Stimulated activated CD8-positive, alpha-beta memory T cell treated with anti-CD3 and anti-CD28 coated beads, Interleukin-2, amount 100 ng/mL, for 48 hours (primary cell): ENCODE measurements around the gene CCHCR1.
"Not testable (repeated sequence)": the region's sequence is repeated elsewhere in the genome, so short reads cannot be mapped to it uniquely, and the experiment has no call there.

Experiments used
- DNase-seq, 2 donors: peaks; one replicate each; pipeline ENCODE4 v3.0.0-alpha.2; 2020; ENCODE audit warnings: low read depth in 2 of 2

Gene CCHCR1

GRCh38 chr6:31157513-31158139, at the start of gene CCHCR1:
Gene CCHCR1 (minus strand): TSS chr6:31157802. CDS start chr6:31157600, 202 bp downstream.
- DNase-seq, result no peak

- DNase-seq, result no peak
Observed at GRCh38 chr6:31205638-31206037, 48.0 kb upstream of the CCHCR1 start.

DNA sequence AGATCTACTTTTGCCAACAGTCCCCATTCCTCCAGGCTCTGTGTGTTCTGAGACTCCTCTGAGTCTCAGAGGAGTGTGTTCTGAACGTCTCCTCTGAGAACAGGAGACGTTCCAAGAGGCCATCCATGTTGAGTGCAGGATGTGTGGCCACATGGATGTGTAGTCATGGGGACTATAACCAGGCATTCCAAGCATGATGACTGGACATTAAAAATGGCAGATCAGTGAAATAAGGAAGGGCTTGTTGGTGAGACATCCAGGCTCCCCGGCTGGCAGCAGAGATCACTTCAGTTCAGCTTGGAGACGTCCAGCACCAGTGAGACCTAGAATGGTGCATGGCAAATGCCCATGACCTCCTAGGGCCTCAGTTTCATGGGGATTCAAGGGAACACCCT, 47.1 kb upstream of the CCHCR1 start:
- no peak for DNase-seq

- peak in 1 of 2 donors; percentile 33 for DNase-seq
Observed at GRCh38 chr6:31203345-31203979, 45.9 kb upstream of the CCHCR1 start.

DNA sequence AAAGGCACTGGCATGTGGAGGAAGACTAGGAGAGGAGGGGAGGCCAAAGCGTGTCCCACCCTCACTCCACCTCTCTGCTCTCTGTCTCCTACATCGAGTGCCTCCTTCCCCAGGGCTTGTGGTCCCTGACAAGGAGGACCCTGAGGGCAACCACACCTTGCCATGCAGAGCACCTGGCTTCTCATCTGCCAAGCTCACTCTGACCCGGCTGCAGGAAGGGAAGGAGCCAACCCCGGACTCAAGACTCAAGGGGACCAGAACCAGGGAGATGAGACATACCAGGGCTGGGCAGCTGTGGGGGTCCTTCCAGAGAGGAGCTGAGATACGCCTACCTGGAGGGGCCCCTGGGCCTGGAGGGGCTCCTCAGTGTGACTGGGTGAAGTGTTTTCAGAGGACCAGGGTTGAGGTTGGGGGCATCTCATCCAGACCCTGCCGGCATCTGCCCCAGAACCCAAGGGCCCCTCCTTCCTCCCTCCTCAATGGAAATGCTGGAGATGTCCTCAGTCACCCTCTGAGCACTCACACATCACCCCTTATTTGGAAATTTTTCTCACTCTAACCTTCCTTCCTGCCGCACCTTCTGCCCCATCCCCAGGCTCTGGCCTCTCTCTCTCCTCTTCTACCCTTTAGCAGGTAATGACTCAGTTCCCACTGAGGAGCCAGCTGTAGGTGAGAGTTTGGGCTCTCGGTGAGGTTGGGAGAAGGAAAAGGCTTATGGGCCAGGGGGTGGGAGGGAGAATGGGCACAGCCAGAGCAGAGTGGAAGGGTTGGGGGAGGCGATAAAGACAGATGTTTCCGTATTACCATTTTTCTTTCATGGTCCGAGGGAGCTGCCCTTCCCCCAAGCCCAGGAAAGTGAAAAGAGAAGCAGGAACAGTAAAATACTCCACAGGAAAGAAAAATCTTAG, 44.9 kb upstream of the CCHCR1 start:
- DNase-seq, result no peak

DNA sequence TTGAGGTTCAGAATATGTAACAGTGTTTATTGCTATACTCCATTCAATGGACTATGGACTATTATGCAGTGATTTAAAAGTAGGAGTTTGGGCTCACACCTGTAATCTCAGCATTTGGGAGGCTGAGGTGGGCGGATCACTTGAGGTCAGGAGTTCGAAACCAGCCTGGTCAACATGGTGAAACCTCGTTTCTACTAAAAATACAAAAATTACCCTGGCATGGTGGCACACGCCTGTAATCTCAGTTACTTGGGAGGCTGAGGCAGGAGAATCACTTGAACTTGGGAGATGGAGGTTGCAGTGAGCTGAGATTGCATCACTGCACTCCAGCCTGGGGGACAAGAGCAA, 41.5 kb upstream of the CCHCR1 start:
- not testable (repeated sequence) for DNase-seq

DNA sequence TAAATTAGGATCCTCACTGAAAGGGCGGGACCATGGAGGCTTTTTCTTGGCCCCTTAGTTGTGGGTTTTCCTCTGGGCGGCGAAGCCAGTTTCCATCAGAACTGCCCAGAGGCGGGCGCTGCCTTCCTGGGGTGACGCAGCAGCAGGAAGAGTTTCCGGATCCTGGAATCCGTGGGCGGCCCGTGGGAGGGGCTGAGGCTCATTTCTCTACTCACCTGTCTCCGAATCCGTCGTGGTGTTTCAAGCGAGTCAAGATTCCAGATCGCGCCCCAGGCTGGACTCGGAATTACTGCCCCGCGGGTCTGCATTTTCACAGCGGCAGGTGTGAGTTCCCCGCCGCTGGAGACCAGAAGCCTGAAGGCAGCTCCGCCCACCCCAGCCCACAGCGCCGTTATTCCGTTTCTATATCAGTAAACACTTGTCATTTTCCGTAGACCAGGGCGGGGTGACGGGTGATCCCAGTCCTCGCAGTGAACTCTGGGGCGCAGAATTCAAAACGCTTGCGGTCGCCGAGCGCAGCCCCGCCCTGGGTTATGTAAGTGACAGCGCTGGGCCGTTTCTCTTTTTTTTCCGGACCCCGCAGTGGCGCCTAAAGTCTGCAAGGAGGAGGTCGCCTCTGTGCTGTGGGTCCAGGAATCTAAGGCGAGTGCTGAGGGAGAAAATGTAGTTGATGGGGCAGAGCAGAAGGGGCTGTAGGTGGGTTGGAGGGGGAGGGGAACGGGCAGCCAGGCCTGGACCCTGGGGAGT, 40.1 kb upstream of the CCHCR1 start:
- DNase-seq, result peak; percentile 84 to 89

DNA sequence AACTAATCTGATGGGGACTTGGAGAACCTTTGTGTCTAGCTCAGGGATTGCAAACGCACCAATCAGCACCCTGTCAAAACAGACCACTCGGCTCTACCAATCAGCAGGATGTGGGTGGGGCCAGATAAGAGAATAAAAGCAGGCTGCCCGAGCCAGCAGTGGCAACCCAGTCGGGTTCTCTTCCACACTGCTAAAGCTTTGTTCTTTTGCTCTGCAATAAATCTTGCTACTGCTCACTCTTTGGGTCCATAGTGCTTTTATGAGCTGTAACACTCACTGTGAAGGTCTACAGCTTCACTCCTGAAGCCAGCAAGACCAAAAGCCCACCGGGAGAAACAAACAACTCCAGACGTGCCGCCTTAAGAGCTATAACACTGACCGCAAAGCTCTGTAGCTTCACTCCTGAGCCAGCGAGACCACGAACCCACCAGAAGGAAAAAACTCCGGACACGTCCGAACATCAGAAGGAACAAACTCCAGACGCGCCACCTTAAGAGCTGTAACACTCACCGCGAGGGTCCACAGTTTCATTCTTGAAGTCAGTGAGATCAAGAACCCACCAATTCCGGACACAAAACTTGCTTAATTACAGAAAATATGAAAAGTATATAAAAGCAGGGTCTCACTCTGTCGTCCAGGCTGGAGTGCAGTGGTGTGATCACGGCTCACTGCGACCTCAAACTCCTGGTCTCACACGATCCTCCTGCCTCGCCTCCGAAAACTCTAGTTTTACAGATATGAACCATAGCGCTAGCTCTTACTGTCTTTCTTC, 38.8 kb upstream of the CCHCR1 start:
- DNase-seq, result not testable (repeated sequence)

- not testable (repeated sequence) for DNase-seq
Observed at GRCh38 chr6:31195308-31195979, 37.8 kb upstream of the CCHCR1 start.

DNA sequence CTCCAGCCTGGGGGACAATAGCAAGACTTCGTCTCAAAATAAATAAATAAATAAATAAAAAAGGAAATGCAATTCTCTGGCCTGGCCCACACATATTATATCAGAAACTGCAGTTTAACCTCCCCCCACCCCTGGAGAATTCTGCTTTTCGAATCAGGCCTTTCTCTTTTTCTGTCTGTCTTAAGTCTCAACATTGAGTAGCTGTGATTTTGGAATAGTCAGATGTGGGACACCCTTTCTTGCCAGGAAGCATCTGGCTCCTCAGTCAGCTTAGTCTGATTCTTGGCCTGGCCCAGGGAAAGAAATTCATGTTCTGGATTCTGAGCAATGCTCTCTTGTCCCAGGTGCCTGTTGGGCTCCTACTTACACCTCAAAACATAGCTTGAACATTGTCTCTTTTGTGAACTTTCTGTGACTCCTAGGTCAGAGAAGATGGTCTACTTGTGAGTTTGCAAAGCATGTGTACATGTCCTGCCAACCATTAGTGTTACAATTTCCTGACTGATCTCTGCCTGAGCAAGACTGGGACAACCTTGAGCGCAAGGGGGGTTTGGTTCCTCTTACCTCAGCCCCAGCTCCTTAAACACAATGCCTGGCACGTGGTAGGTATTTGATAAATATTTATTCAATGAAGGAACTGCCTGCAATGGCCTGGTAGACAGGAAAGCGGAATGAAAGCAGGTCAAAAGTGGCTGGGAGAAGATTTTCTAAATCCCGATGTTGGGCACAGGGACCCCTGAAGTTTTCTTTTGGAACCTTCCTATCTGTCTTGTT, 36.6 kb upstream of the CCHCR1 start:
- DNase-seq, result no peak

DNA sequence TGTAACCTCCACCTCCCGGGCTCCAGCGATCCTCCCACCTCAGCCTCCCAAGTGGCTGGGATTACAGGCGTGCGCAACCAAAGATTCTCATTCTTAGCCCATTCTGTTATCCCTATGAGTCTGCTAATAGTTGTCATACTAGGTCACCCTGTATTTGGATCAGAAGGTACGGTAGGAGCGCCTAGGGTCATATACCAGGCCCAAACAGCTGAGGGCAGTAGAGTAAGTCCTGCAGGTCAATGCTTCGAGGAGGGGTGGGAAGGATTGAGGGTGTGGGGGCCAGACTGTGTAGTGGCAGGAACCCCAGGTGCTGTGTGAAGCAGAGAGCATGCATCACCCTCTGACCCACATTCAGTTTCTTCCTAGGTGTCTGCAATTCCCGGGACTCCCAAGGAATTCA, 35.6 kb upstream of the CCHCR1 start:
- no peak for DNase-seq

DNA sequence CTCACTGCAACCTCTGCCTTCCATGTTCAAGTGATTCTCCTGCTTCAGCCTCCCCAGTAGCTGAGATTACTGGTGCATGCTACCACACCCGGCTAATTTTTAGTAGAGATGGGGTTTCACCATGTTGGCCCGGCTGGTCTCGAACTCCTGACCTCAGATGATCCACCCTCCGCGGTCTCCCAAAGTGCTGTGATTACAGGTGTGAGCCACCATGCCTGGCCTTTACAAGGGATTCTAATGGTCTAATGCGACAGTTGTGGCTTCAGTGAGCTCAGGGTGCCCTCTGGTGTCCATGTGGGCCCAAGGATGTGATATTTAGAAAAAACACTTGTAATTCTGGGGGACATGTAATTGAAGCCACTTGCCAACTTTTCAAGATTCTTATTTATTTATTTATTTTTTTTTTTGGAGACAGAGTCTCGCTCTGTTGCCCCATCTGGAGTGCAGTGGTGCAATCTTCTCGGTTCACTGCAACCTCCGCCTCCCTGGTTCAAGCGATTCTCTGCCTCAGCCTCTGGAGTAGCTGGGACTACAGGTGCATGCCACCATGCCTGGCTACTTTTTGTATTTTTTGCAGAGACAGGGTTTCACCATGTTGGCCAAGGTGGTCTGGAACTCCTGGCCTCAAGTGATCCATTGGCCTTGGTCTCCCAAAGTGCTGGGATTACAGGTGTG, 35.0 kb upstream of the CCHCR1 start:
- peak in 1 of 2 donors; percentile 45 for DNase-seq

- no peak for DNase-seq
Observed at GRCh38 chr6:31190488-31190887, 32.9 kb upstream of the CCHCR1 start.

GRCh38 chr6:31189223-31189622, 31.6 kb upstream of the CCHCR1 start:
- DNase-seq, result not testable (repeated sequence)

DNA sequence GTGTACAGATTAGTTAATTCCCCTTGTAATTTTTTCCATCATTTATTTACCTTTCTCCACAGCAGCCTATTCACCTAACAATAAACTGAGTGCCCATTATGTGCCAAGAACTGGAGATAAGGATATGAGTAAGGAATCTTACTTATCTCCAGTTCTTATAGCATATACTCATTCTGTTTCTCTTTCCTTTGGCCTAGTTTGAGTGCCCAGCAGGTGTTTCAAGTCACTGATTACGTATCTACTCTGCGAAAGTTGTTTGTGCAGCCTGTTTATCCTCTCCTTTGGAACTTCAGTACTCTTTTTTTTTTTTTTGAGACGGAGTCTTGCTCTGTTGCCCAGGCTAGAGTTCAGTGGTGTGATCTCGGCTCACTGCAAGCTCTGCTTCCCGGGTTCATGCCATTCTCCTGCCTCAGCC, 30.2 kb upstream of the CCHCR1 start:
- no peak for DNase-seq

DNA sequence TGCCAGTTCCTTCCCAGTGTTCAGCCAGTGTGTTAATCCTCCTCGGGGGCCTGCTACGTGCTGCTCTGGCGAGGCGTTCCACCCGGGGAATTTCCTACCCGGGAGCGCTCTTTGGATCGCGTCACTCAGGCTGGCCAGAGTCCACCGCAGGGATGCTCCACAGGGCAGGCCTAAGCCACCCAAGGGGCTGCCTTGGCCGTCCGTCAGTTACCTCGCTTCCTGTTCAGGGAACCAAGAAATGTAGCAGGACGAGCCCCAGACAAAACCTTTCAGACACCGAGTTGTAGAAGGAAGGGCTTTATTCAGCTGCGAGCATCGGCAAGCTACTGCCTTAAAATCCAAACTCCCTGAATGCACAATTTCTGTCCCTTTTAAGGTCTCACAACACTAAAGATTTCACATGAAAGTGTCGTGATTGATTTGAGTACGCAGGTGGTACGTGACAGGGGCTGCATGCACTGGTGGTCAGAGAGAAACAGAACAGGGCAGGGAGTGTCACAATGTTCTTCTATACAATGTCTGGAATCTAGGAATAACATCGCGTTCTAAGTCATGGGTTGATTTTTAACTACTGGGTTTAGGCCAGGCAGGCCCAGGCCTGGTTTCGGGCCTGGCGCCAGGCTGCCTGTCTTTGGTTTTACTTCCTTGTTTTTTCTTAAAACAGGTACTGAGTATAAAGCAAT, 28.6 kb upstream of the CCHCR1 start:
- DNase-seq, result no peak

DNA sequence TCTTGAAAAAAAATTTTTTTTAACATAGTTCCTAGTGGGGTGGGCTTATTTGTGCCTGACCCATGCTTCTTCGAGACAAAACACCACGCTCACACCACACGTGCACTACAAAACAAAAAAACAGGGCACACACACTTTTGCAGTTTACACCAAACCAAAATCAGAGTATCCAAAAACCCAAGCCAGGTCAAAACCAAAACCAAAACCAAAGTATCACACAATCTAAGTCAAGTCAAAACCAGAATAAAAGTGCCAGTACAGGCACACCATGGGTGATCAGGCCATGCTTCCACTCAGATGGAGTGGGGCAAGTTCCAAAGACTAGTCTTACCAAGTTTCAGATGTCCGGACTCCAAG, 28.1 kb upstream of the CCHCR1 start:
- DNase-seq, result not testable (repeated sequence)

- DNase-seq, result not testable (repeated sequence)
Observed at GRCh38 chr6:31183859-31184258, 26.3 kb upstream of the CCHCR1 start.

DNA sequence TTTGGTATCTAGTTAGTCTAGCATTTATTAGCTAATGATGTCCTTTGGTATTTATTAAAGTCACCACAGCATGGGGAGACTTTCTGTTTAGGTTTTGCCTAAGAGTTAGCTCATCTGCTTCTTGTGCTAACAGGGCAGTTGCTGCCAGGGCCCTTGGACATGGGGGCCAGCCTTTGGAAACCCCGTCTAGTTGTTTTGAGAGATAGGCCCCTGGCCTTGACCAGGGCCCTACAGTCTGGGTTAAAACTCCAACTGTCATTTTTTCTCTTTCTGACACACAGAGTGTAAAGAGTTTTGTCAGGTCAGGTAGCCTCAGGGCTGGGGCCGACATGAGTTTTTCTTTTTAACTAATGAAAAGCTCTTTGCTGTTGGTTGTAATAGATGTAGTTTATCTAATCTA, 25.7 kb upstream of the CCHCR1 start:
- not testable (repeated sequence) for DNase-seq
